B cell (primary cell): Measurements from ENCODE around the gene ALAD. TPM values are rescaled to one million over a fixed set of nuclear protein-coding genes. Genes with fewer than 3 reads are reported as not detected.

ENCODE experiments used
- ATAC-seq: fragments of 200-7000 bp; cut with Tn5 transposase; one replicate; pipeline ENCODE4 v1.10.0; 2021; ENCODE audit warnings: low read depth, mild to moderate bottlenecking, moderate number of reproducible peaks, moderate library complexity
- CTCF ChIA-PET: fragments of 350-600 bp; sonication (Branson Sonifier 250); formaldehyde crosslinking; loops from one replicate; lab custom pipeline; 2021; ENCODE audit warnings: antibody characterized with exemption, inconsistent platforms; lab: Charles Lee
- POLR2A ChIA-PET: fragments of 350-600 bp; sonication (Branson Sonifier 250); formaldehyde crosslinking; loops from one replicate; lab custom pipeline; 2021; ENCODE audit warnings: antibody characterized with exemption; lab: Charles Lee
- DNase-seq: peaks from one replicate; pipeline ENCODE4 v3.0.0; 2013
- H2AFZ ChIP-seq: 2 replicates; pipeline ENCODE4 v1.6.1; 2012; ENCODE audit warnings: mild to moderate bottlenecking, low read depth, low read length; ENCODE audit not compliant: insufficient read depth, poor library complexity, severe bottlenecking
- H3K27ac ChIP-seq, 2 donors: 1 replicate in 1 of 2; 2 replicates in 1 of 2; pipeline ENCODE4 v1.5.1; 2012 to 2013; ENCODE audit warnings: low read length in 2 of 2, mild to moderate bottlenecking in 2 of 2, moderate library complexity in 1 of 2
- H3K27me3 ChIP-seq, 4 experiments: fragments of 200-600 bp in 1 of 4; sonication (generic) in 1 of 4; replicated peaks in 1 of 4; 1 replicate in 2 of 4; 2 replicates in 2 of 4; pipeline versions ENCODE4 v1.6.1 to v1.7.0; 2013 to 2016; ENCODE audit warnings: low read length in 3 of 4, mild to moderate bottlenecking in 2 of 4, mixed read lengths in 1 of 4, moderate library complexity in 1 of 4; ENCODE audit not compliant: insufficient read depth in 4 of 4, control insufficient read depth in 3 of 4; ENCODE audit errors: control extremely low read depth in 1 of 4
- H3K36me3 ChIP-seq, 2 experiments: replicated peaks in 1 of 2; 1 replicate in 1 of 2; 2 replicates in 1 of 2; pipeline versions ENCODE4 v1.6.1 to v1.7.1; 2013; ENCODE audit warnings: low read length in 1 of 2; ENCODE audit not compliant: insufficient read depth in 2 of 2, control insufficient read depth in 1 of 2; ENCODE audit errors: control extremely low read depth in 1 of 2, extremely low read depth in 1 of 2
- H3K4me1 ChIP-seq, 2 donors: fragments of 200-600 bp in 1 of 2; sonication (generic) in 1 of 2; 1 replicate in 1 of 2; 2 replicates in 1 of 2; pipeline versions ENCODE4 v1.5.1 to v1.6.1; 2013 to 2017; ENCODE audit warnings: low read length in 2 of 2; ENCODE audit not compliant: control insufficient read depth in 2 of 2, insufficient read depth in 2 of 2
- H3K4me2 ChIP-seq: replicated peaks from 2 replicates; pipeline ENCODE3; 2012; ENCODE audit warnings: mild to moderate bottlenecking, low read depth, low read length; ENCODE audit not compliant: poor library complexity, severe bottlenecking
- H3K4me3 ChIP-seq, 5 experiments: fragments of 200-600 bp in 1 of 5; sonication (generic) in 1 of 5; 1 replicate in 3 of 5; 2 replicates in 2 of 5; pipeline versions ENCODE4 v1.5.1 to v1.7.0; 2011 to 2016; ENCODE audit warnings: low read length in 4 of 5, mild to moderate bottlenecking in 4 of 5, low read depth in 2 of 5, control low read depth in 1 of 5, moderate library complexity in 1 of 5; ENCODE audit not compliant: insufficient read depth in 1 of 5; ENCODE audit errors: control extremely low read depth in 1 of 5, extremely low read depth in 1 of 5
- H3K79me2 ChIP-seq: fragments of 200-600 bp; sonication (generic); one replicate; pipeline ENCODE4 v1.6.0; 2016; ENCODE audit warnings: low read length; ENCODE audit not compliant: control insufficient read depth, insufficient read depth
- H3K9ac ChIP-seq: fragments of 200-600 bp; sonication (generic); 2 replicates; pipeline ENCODE4 v1.6.1; 2017; ENCODE audit warnings: mild to moderate bottlenecking, low read length, moderate library complexity
- H3K9me3 ChIP-seq, 3 donors: one replicate each; pipeline versions ENCODE4 v1.6.1 to v1.7.1; 2013; ENCODE audit warnings: low read length in 2 of 3; ENCODE audit not compliant: control insufficient read depth in 2 of 3, insufficient read depth in 1 of 3; ENCODE audit errors: control extremely low read depth in 1 of 3
- H4K20me1 ChIP-seq: 2 replicates; pipeline ENCODE4 v1.6.0; 2012; ENCODE audit warnings: mild to moderate bottlenecking, low read length; ENCODE audit not compliant: insufficient read depth, control insufficient read depth, poor library complexity, severe bottlenecking
- H3K27ac Mint-ChIP-seq: one replicate; pipeline ENCODE4 v1.8.0; 2021; ENCODE audit warnings: mixed read lengths
- H3K27me3 Mint-ChIP-seq: one replicate; pipeline ENCODE4 v1.8.0; 2021; ENCODE audit warnings: mixed read lengths
- H3K4me1 Mint-ChIP-seq: one replicate; pipeline ENCODE4 v1.8.0; 2021; ENCODE audit warnings: mixed read lengths
- H3K4me3 Mint-ChIP-seq: one replicate; pipeline ENCODE4 v1.8.0; 2021; ENCODE audit warnings: mixed read lengths
- H3K9me3 Mint-ChIP-seq: one replicate; pipeline ENCODE4 v1.8.0; 2022; ENCODE audit warnings: mixed read lengths; ENCODE audit not compliant: insufficient read depth
- CTCF ChIP-seq: fragments of 200-600 bp; IDR thresholded peaks from one replicate; pipeline ENCODE4 v1.8.0; 2022; ENCODE audit warnings: antibody characterized with exemption, mild to moderate bottlenecking
- EZH2 ChIP-seq: IDR thresholded peaks from 2 replicates; pipeline ENCODE4 v1.6.1; 2012; ENCODE audit warnings: borderline replicate concordance, low read depth, mild to moderate bottlenecking, moderate library complexity, low read length; ENCODE audit not compliant: insufficient read depth, poor library complexity, severe bottlenecking
- WGBS: methylation state at CpG from one replicate; pipeline ENCODE4 v1.1.5; 2013; ENCODE audit warnings: missing lambda C conversion rate; ENCODE audit not compliant: insufficient coverage; 5-methylcytosine and 5-hydroxymethylcytosine counted together
- intact Hi-C: fragments of 100-400 bp; cut with micrococcal nuclease; formaldehyde crosslinking; loops from one replicate; pipeline ENCODE4 v1.10.0; 2022
- polyA plus RNA-seq: library from polyadenylated mRNA; depleted of rRNA; stranded (reverse); fragments of >200 nt; gene quantifications from 2 replicates; pipeline ENCODE4 v1.2.3, GENCODE V29; 2012
- total RNA-seq, 2 donors: library from RNA; stranded (reverse); fragments of 120-200 nt in 1 of 2; gene quantifications; 1 replicate in 1 of 2; 2 replicates in 1 of 2; pipeline versions ENCODE4 v1.2.3 to v1.2.4, GENCODE V29; 2013 to 2022

Gene ALAD
- total and polyA plus RNA-seq, 2 donors (not counting 1 experiment from before 2014, with no cell fraction given): 22.0 to 39.8 TPM

DNA sequence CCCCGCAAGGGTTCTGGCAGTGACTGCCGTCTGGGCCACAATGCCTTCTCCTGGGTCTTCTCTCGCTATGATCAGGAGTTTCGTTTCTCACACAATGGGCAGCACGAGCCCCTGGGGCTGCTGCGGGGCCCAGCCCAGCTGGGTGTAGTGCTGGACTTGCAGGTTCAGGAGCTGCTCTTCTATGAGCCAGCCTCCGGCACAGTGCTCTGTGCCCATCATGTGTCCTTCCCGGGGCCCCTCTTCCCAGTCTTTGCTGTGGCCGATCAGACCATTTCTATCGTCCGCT is 31.3 kb downstream of the ALAD start:
- intact Hi-C loops: no loop called here
- Mint-ChIP-seq H3K4me3 (no peak overlapping the region), H3K27ac (no peak overlapping the region), H3K9me3 (no peaks in the 10 kb centered on the region), H3K27me3 (no peaks in the 10 kb centered on the region), H3K4me1 (peaks cover 3% of the 10 kb centered on the region)
- Histone ChIP-seq H3K36me3 (peaks cover 0 to 18% of the 10 kb centered on the region in 2 experiments), H3K4me3 (no peak overlapping the region), H2AFZ (no peak overlapping the region), H3K27ac (no peak overlapping the region), H3K9me3 (no peaks in the 10 kb centered on the region), H3K9ac (no peak overlapping the region), H4K20me1 (no peaks in the 10 kb centered on the region), H3K4me2 (no peak overlapping the region), H3K79me2 (no peaks in the 10 kb centered on the region), H3K27me3 (no peaks in the 10 kb centered on the region), H3K4me1 (no peaks in the 10 kb centered on the region)
- no peak for ATAC-seq
- CTCF ChIA-PET: interaction anchor here (0.6 kb wide), 1 partner anchor 69 kb away, joined by 3 read pairs; no protein-coding TSS in a partner anchor
- no peak for TF ChIP-seq CTCF
- no peak for TF ChIP-seq EZH2
- POLR2A ChIA-PET: interaction anchor here (0.6 kb wide), 1 partner anchor 23 kb away, joined by 4 read pairs; no protein-coding TSS in a partner anchor
- WGBS: 88% methylated on average over 7 of the region's 11 CpGs
- no peak for DNase-seq

- no peaks in the 10 kb centered on the region for H3K79me2 ChIP-seq
- no peaks in the 10 kb centered on the region for H3K4me1 ChIP-seq
- intact Hi-C loops: no loop called here
- H3K27ac Mint-ChIP-seq: no peak overlapping the region
- H4K20me1 ChIP-seq: no peaks in the 10 kb centered on the region
- ChIA-PET POLR2A (no interaction called here), CTCF (no interaction called here)
- H3K4me3 ChIP-seq: no peak overlapping the region
- no peaks in the 10 kb centered on the region for H3K27me3 ChIP-seq
- no peaks in the 10 kb centered on the region for H3K27me3 Mint-ChIP-seq
- H3K36me3 ChIP-seq: peaks cover 0 to 12% of the 10 kb centered on the region in 2 experiments
- H2AFZ ChIP-seq: no peak overlapping the region
- H3K4me3 Mint-ChIP-seq: no peak overlapping the region
- H3K9me3 Mint-ChIP-seq: no peaks in the 10 kb centered on the region
- ATAC-seq (no peak), DNase-seq (no peak)
- 98% methylated on average over 10 of the region's 13 CpGs for WGBS
- no peak for TF ChIP-seq EZH2
- TF ChIP-seq CTCF: no peak
- H3K9ac ChIP-seq: no peak overlapping the region
- no peaks in the 10 kb centered on the region for H3K4me1 Mint-ChIP-seq
- no peak overlapping the region for H3K4me2 ChIP-seq
- no peak overlapping the region for H3K27ac ChIP-seq
- no peaks in the 10 kb centered on the region for H3K9me3 ChIP-seq
Observed at GRCh38 chr9:113368982-113369854, 31.9 kb downstream of the ALAD start.
